IMR-90 (cell line): ENCODE results near the gene MGAT4C. TPM values are rescaled to one million over a fixed set of nuclear protein-coding genes. Genes with fewer than 3 reads are reported as not detected.

ENCODE experiments used
- ATAC-seq: fragments of 200-7000 bp; cut with Tn5 transposase; 2 replicates; pipeline ENCODE4 v1.9.1; 2020; ENCODE audit warnings: low read depth, mild to moderate bottlenecking, moderate library complexity
- BruUV-seq: library from RNA; stranded (reverse); fragments of 400-500 nt; replicated peaks from 2 replicates; lab custom pipeline; 2021; lab: Mats Ljungman, UMichigan
- CTCF ChIA-PET: fragments of 300-600 bp; formaldehyde crosslinking; extraction: SDS; loops from one replicate; lab custom pipeline; 2021; ENCODE audit warnings: antibody characterized with exemption; lab: Yijun Ruan, JAX
- POLR2A ChIA-PET: fragments of 300-600 bp; sonication (Branson Sonifier 250); formaldehyde crosslinking; loops from one replicate; lab custom pipeline; 2022; ENCODE audit warnings: antibody characterized with exemption; ENCODE audit not compliant: unreplicated experiment; lab: Charles Lee
- DNase-seq: peaks from one replicate; pipeline ENCODE4 v3.0.0; 2013
- H2AFZ ChIP-seq: replicated peaks from 2 replicates; pipeline ENCODE3; 2013; ENCODE audit warnings: low read length, mild to moderate bottlenecking; ENCODE audit not compliant: poor library complexity
- H2AK5ac ChIP-seq: 2 replicates; pipeline ENCODE4 v1.6.1; 2013; ENCODE audit warnings: low read depth, low read length, inconsistent platforms
- H2AK9ac ChIP-seq: replicated peaks from 2 replicates; pipeline ENCODE3; 2013; ENCODE audit warnings: mild to moderate bottlenecking, low read depth, low read length, moderate library complexity; ENCODE audit not compliant: poor library complexity
- H2BK120ac ChIP-seq: 2 replicates; pipeline ENCODE4 v1.6.1; 2013; ENCODE audit warnings: low read depth, low read length, inconsistent platforms
- H2BK15ac ChIP-seq: 3 replicates; pipeline ENCODE4 v1.6.1; 2013; ENCODE audit warnings: low read depth, low read length, inconsistent platforms
- H2BK20ac ChIP-seq: 2 replicates; pipeline ENCODE4 v1.6.1; 2013; ENCODE audit warnings: low read depth, mild to moderate bottlenecking, inconsistent platforms, low read length, moderate library complexity
- H2BK5ac ChIP-seq: 2 replicates; pipeline ENCODE4 v1.6.1; 2013; ENCODE audit warnings: mild to moderate bottlenecking, low read depth, low read length, inconsistent platforms; ENCODE audit not compliant: poor library complexity, severe bottlenecking
- H3K14ac ChIP-seq: replicated peaks from 2 replicates; pipeline ENCODE4 v1.6.1; 2013; ENCODE audit warnings: low read depth, low read length, inconsistent platforms
- H3K18ac ChIP-seq: 2 replicates; pipeline ENCODE4 v1.6.1; 2013; ENCODE audit warnings: low read depth, low read length, control low read depth
- H3K23ac ChIP-seq: 2 replicates; pipeline ENCODE4 v1.6.1; 2013; ENCODE audit warnings: low read depth, low read length, inconsistent platforms
- H3K27ac ChIP-seq: 2 replicates; pipeline ENCODE4 v1.5.1; 2013; ENCODE audit warnings: mild to moderate bottlenecking, control low read depth, low read length; ENCODE audit not compliant: insufficient read depth
- H3K27me3 ChIP-seq: 2 replicates; pipeline ENCODE4 v1.6.1; 2013; ENCODE audit warnings: low read length; ENCODE audit not compliant: control insufficient read depth, insufficient read depth
- H3K36me3 ChIP-seq: 2 replicates; pipeline ENCODE4 v1.6.1; 2013; ENCODE audit warnings: low read length, mixed read lengths; ENCODE audit not compliant: control insufficient read depth, insufficient read depth
- H3K4ac ChIP-seq: 2 replicates; pipeline ENCODE4 v1.6.1; 2013; ENCODE audit warnings: low read depth, low read length, inconsistent platforms
- H3K4me1 ChIP-seq: 2 replicates; pipeline ENCODE4 v1.6.1; 2013; ENCODE audit warnings: low read length, mixed read lengths; ENCODE audit not compliant: control insufficient read depth, insufficient read depth
- H3K4me2 ChIP-seq: 2 replicates; pipeline ENCODE4 v1.6.1; 2013; ENCODE audit warnings: low read depth, mild to moderate bottlenecking, control low read depth, low read length, moderate library complexity
- H3K4me3 ChIP-seq: 2 replicates; pipeline ENCODE4 v1.5.1; 2013; ENCODE audit warnings: low read depth, mild to moderate bottlenecking, control low read depth, low read length, moderate library complexity; ENCODE audit not compliant: insufficient read depth
- H3K56ac ChIP-seq: 2 replicates; pipeline ENCODE4 v1.6.1; 2013; ENCODE audit warnings: low read length, inconsistent platforms; ENCODE audit not compliant: insufficient read depth; ENCODE audit errors: extremely low read depth
- H3K79me1 ChIP-seq, 2 experiments: 2 replicates each; pipeline ENCODE4 v1.6.1; 2013; ENCODE audit warnings: low read length in 2 of 2, inconsistent platforms in 1 of 2, low read depth in 1 of 2
- H3K9ac ChIP-seq: 2 replicates; pipeline ENCODE4 v1.6.1; 2013; ENCODE audit warnings: low read depth, low read length, control low read depth
- H3K9me1 ChIP-seq: 2 replicates; pipeline ENCODE4 v1.6.1; 2013; ENCODE audit warnings: low read length, inconsistent platforms; ENCODE audit not compliant: insufficient read depth
- H3K9me3 ChIP-seq: 2 replicates; pipeline ENCODE4 v1.6.1; 2013; ENCODE audit warnings: low read length; ENCODE audit not compliant: control insufficient read depth, insufficient read depth
- H4K20me1 ChIP-seq: 2 replicates; pipeline ENCODE4 v1.6.1; 2013; ENCODE audit warnings: low read length, inconsistent platforms; ENCODE audit not compliant: insufficient read depth
- H4K5ac ChIP-seq: 2 replicates; pipeline ENCODE4 v1.6.1; 2013; ENCODE audit warnings: mild to moderate bottlenecking, low read depth, low read length, control low read depth
- H4K8ac ChIP-seq, 2 experiments: 2 replicates each; pipeline ENCODE4 v1.6.1; 2013; ENCODE audit warnings: low read depth in 2 of 2, low read length in 2 of 2, control low read depth in 1 of 2, inconsistent platforms in 1 of 2
- H4K91ac ChIP-seq: 2 replicates; pipeline ENCODE4 v1.6.1; 2013; ENCODE audit warnings: low read depth, low read length, inconsistent platforms; ENCODE audit not compliant: insufficient read depth
- CEBPB ChIP-seq: IDR thresholded peaks from 2 replicates; pipeline ENCODE4 v1.6.1; 2012; ENCODE audit warnings: low read depth, low read length, improper control_type of control experiment
- WGBS, 2 experiments: methylation state at CpG; one replicate each; pipeline versions ENCODE4 v1.1.5 to v1.1.7; 2013; ENCODE audit warnings: missing lambda C conversion rate in 2 of 2; ENCODE audit not compliant: insufficient read length in 1 of 2; ENCODE audit errors: extremely low coverage in 2 of 2; 5-methylcytosine and 5-hydroxymethylcytosine counted together
- dilution Hi-C: fragments of 300-500 bp; cut with HindIII; formaldehyde crosslinking; loops from one replicate; pipeline ENCODE4 v1.14.3; 2018; ENCODE audit warnings: low sequenced_read_pairs; ENCODE audit not compliant: unreplicated experiment
- in situ Hi-C: fragments of 300-500 bp; cut with MboI; formaldehyde crosslinking; loops from 3 replicates; pipeline ENCODE4 v1.14.3; 2019; ENCODE audit warnings: low sequenced_read_pairs, inconsistent platforms, mixed read lengths
- intact Hi-C: fragments of 100-400 bp; cut with micrococcal nuclease; formaldehyde crosslinking; loops from 2 replicates; pipeline ENCODE4 v1.10.0; 2022
- polyA plus RNA-seq, 3 experiments: library from polyadenylated mRNA; depleted of rRNA; stranded (reverse); fragments of >200 nt; gene quantifications; 2 replicates each; pipeline ENCODE4 v1.2.3, GENCODE V29; 2012; ENCODE audit warnings: low replicate concordance in 1 of 3
- total RNA-seq: library from RNA; depleted of rRNA; stranded (reverse); fragments of >200 nt; gene quantifications from 2 replicates; pipeline ENCODE4 v1.2.3, GENCODE V29; 2012

The MGAT4C gene
- total and polyA plus RNA-seq, 2 of the 4 experiments (the other 2 are of a cell fraction): not detected

DNA sequence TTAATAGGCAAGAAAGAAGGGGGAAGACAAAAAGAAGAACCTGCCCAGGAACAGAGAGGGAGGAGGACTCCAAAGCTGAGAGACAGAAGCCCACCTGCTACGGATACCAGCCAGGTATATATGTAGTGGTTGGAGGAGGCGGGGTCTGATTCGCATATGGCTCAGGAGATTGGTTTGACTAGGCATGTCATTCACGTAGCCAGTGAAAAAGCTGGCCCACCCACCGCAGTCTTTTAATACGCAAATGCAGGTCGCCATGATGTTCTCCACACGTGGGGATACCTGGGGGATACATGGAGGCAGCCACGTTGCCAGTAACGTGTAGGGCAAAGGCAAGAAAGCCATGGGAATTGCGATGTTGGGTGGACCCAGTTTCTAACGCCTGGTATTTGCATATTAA, 308.9 kb downstream of the MGAT4C start:
- Histone ChIP-seq H3K56ac (no peak overlapping the region), H3K4me1 (no peaks in the 10 kb centered on the region), H2BK5ac (no peak overlapping the region), H3K9ac (no peak overlapping the region), H3K18ac (no peak overlapping the region), H2AK5ac (no peak overlapping the region), H2BK120ac (no peak overlapping the region), H3K36me3 (no peaks in the 10 kb centered on the region), H3K27me3 (no peaks in the 10 kb centered on the region), H2BK15ac (no peak overlapping the region), H2AFZ (no peak overlapping the region), H3K4me3 (no peak overlapping the region), H3K4me2 (no peak overlapping the region), H4K5ac (no peak overlapping the region), H3K79me1 (no peaks in the 10 kb centered on the region), H3K9me1 (no peaks in the 10 kb centered on the region), H3K23ac (no peak overlapping the region), H3K9me3 (no peaks in the 10 kb centered on the region), H2AK9ac (no peak overlapping the region), H4K8ac (no peak overlapping the region), H3K14ac (no peak overlapping the region), H3K27ac (no peak overlapping the region), H4K20me1 (no peaks in the 10 kb centered on the region), H3K4ac (no peak overlapping the region), H2BK20ac (no peak overlapping the region), H4K91ac (no peak overlapping the region)
- ChIA-PET POLR2A (no interaction called here), CTCF (no interaction called here)
- TF ChIP-seq CEBPB: no peak
- dilution Hi-C loops: no loop called here
- in situ Hi-C loops: no loop called here
- no TSS peak for BruUV-seq
- intact Hi-C loops: no loop called here
- ATAC-seq: no peak
- 80% methylated on average over 3 of the region's 12 CpGs; no CpG with 5 or more reads in 1 of the 2 experiments for WGBS, 2 experiments
- no peak for DNase-seq
